ENCODE results near the gene DNAH2. TPM values are rescaled to one million over a fixed set of nuclear protein-coding genes. Genes with fewer than 3 reads are reported as not detected.

DNAH2 gene
- total and polyA plus RNA-seq, 2 of the 13 experiments (the other 11 are each of a cell fraction or from before 2014, with no cell fraction given) = not detected

DNA sequence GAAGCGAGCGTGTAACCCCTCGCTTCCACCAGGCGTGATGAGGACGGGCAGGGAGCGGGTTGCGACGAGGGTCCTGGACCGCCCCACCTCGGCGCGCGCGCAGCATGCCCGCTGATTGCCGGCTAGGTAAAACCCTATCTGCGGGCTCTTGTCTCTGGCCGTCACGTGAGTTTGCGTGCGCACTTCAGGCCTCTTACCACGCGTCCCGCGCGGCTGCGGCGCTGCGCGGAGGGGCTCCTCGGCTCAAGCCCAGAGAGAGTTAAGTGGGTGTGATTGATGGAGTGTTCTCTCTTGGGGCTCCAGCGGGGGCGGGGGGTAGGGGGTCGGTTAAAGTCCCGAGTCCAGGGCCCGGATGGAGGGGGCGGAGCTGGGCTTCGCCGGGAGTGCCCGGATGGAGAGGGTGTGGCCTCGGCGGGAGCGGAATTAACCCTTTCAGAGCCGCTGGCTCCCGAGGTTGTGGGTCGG lies 124.4 kb downstream of the DNAH2 start (continued):
- TF ChIP-seq SNRNP70 (IDR thresholded peaks at IDR 0.05; ENCODE audit: low read depth, low read length) = no peak
- no peak for TF ChIP-seq ZNF275 (CRISPR knock-in tag; IDR thresholded peaks at IDR 0.05; ENCODE audit: borderline replicate concordance)
- TF ChIP-seq SSRP1 (CRISPR knock-in tag; IDR thresholded peaks at IDR 0.05) = no peak; the same call in 1 of the 2 replicates
- no peak for TF ChIP-seq SMARCE1 (IDR thresholded peaks at IDR 0.05; ENCODE audit: borderline replicate concordance)
- TF ChIP-seq, protein P1, sequence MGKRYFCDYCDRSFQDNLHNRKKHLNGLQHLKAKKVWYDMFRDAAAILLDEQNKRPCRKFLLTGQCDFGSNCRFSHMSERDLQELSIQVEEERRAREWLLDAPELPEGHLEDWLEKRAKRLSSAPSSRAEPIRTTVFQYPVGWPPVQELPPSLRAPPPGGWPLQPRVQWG (CRISPR knock-in tag; IDR thresholded peaks at IDR 0.05; ENCODE audit: borderline replicate concordance, low read depth) = no peak
- TF ChIP-seq ZNF501 (CRISPR knock-in tag; IDR thresholded peaks at IDR 0.05) = no peak
- TF ChIP-seq ZNF326 (CRISPR knock-in tag; IDR thresholded peaks at IDR 0.05; ENCODE audit: borderline replicate concordance) = no peak
- no peak for TF ChIP-seq ZNF282 (IDR thresholded peaks at IDR 0.05; ENCODE audit: partially characterized antibody)
- TF ChIP-seq KDM2A (CRISPR knock-in tag; IDR thresholded peaks at IDR 0.05; ENCODE audit: borderline replicate concordance, low read depth) = peak; percentile 85; the same call in 1 of the 2 replicates
- TF ChIP-seq ETV5 (CRISPR knock-in tag; IDR thresholded peaks at IDR 0.05; ENCODE audit: borderline replicate concordance) = no peak; the same call in 1 of the 2 replicates
- TF ChIP-seq MAF1 (CRISPR knock-in tag; IDR thresholded peaks at IDR 0.05; ENCODE audit: borderline replicate concordance) = no peak
- no peak for TF ChIP-seq ZNF205 (CRISPR knock-in tag; IDR thresholded peaks at IDR 0.05)
- no peak for TF ChIP-seq CCAR2 (optimal IDR thresholded peaks at IDR 0.05; ENCODE audit: low read depth, low read length)
- TF ChIP-seq BRD4 (CRISPR knock-in tag; IDR thresholded peaks at IDR 0.05) = no peak
- no peak for TF ChIP-seq KLF16 (CRISPR knock-in tag; IDR thresholded peaks at IDR 0.05)
- no peak for TF ChIP-seq BRCA1 (CRISPR knock-in tag; IDR thresholded peaks at IDR 0.05)
- peak; percentile 88 for TF ChIP-seq BHLHE40 (IDR thresholded peaks at IDR 0.05; ENCODE audit: low read length)
- TF ChIP-seq ZNF766 (CRISPR knock-in tag; IDR thresholded peaks at IDR 0.05; ENCODE audit: borderline replicate concordance) = no peak
- TF ChIP-seq PAF1 (CRISPR knock-in tag; IDR thresholded peaks at IDR 0.05) = no peak
- TF ChIP-seq FOXA1 (IDR thresholded peaks at IDR 0.05) = no peak
- no peak for TF ChIP-seq FOXA1 (CRISPR knock-in tag; IDR thresholded peaks at IDR 0.05)
- TF ChIP-seq, protein P2, sequence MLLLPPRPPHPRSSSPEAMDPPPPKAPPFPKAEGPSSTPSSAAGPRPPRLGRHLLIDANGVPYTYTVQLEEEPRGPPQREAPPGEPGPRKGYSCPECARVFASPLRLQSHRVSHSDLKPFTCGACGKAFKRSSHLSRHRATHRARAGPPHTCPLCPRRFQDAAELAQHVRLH (CRISPR knock-in tag; IDR thresholded peaks at IDR 0.05; ENCODE audit: borderline replicate concordance, low read depth) = no peak
- TF ChIP-seq DMAP1 (CRISPR knock-in tag; IDR thresholded peaks at IDR 0.05) = no peak
- no peak; the same call in none of the 2 replicates for TF ChIP-seq ZBTB7A (CRISPR knock-in tag; IDR thresholded peaks at IDR 0.05)
- TF ChIP-seq ZNF878 (CRISPR knock-in tag; IDR thresholded peaks at IDR 0.05) = no peak
- no peak for TF ChIP-seq ZNF44 (CRISPR knock-in tag; IDR thresholded peaks at IDR 0.05)
- TF ChIP-seq MEIS2 (CRISPR knock-in tag; IDR thresholded peaks at IDR 0.05) = peak; percentile 14; the same call in 1 of the 2 replicates
- TF ChIP-seq HMGXB3 (CRISPR knock-in tag; IDR thresholded peaks at IDR 0.05; ENCODE audit: borderline replicate concordance) = no peak; the same call in 1 of the 2 replicates
- TF ChIP-seq FOXC1 (CRISPR knock-in tag; IDR thresholded peaks at IDR 0.05; ENCODE audit: borderline replicate concordance) = no peak
